ENCODE measurements around the gene ROR1. TPM values are rescaled to one million over a fixed set of nuclear protein-coding genes. Genes with fewer than 3 reads are reported as not detected.

ROR1 gene
- total RNA-seq, 1 experiment from 2014 or later: 56.3 TPM

DNA sequence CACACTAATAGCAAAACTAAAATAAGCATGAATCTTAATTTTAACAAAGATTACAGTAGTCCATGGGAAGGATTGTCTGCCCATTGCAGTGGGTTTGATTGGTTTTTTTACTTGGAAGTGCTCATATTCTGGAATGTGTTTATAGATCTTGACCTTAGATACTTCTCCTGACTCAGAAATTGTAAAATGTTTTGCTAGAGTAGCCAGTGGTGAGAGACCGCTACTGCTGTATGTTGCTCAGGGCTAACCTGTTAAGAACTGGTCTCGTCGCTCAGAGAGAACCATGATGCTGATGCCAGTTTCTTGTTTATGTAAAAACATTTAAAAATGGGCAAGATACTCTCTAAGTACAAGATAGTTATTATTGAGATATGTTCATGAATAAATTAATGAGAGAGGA lies 99.9 kb downstream of the ROR1 start:
- Mint-ChIP-seq H3K27ac (peak overlapping the region; percentile 47; the same call in 1 of the 2 replicates), H3K36me3 (no peaks in the 10 kb centered on the region), H3K9me3 (no peaks in the 10 kb centered on the region), H3K4me1 (peaks cover 85% of the 10 kb centered on the region), H3K4me3 (no peak overlapping the region), H3K27me3 (ENCODE audit: low read depth) (no peaks in the 10 kb centered on the region)
- CTCF ChIA-PET: no interaction called here
- POLR2A ChIA-PET: no interaction called here
- ATAC-seq (no peak), DNase-seq (ENCODE audit: low spot score) (no peak)
- TF ChIP-seq FOXK1 (CRISPR knock-in tag; IDR thresholded peaks at IDR 0.05) (no peak), NR3C1 (CRISPR knock-in tag; conservative IDR thresholded peaks at IDR 0.05; ENCODE audit: low read depth) (no peak), TP53 (CRISPR knock-in tag; IDR thresholded peaks at IDR 0.05) (no peak), NFYB (CRISPR knock-in tag; conservative IDR thresholded peaks at IDR 0.05; ENCODE audit: low read depth) (no peak), FOXP4 (CRISPR knock-in tag; IDR thresholded peaks at IDR 0.05) (no peak), MYBL2 (CRISPR knock-in tag; IDR thresholded peaks at IDR 0.05) (no peak), TCF7 (CRISPR knock-in tag; IDR thresholded peaks at IDR 0.05; ENCODE audit: low read depth) (no peak), KAT7 (CRISPR knock-in tag; IDR thresholded peaks at IDR 0.05; ENCODE audit: borderline replicate concordance) (no peak), ZNF281 (CRISPR knock-in tag; IDR thresholded peaks at IDR 0.05) (no peak), ZNF532 (CRISPR knock-in tag; IDR thresholded peaks at IDR 0.05; ENCODE audit: borderline replicate concordance) (no peak), ZNF396 (CRISPR knock-in tag; IDR thresholded peaks at IDR 0.05; ENCODE audit: borderline replicate concordance) (no peak)
- TF ChIP-seq, protein P1, sequence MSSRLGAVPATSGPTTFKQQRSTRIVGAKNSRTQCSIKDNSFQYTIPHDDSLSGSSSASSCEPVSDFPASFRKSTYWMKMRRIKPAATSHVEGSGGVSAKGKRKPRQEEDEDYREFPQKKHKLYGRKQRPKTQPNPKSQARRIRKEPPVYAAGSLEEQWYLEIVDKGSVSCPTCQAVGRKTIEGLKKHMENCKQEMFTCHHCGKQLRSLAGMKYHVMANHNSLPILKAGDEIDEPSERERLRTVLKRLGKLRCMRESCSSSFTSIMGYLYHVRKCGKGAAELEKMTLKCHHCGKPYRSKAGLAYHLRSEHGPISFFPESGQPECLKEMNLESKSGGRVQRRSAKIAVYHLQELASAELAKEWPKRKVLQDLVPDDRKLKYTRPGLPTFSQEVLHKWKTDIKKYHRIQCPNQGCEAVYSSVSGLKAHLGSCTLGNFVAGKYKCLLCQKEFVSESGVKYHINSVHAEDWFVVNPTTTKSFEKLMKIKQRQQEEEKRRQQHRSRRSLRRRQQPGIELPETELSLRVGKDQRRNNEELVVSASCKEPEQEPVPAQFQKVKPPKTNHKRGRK (CRISPR knock-in tag; IDR thresholded peaks at IDR 0.05; ENCODE audit: borderline replicate concordance): no peak
- TF ChIP-seq, protein P2, sequence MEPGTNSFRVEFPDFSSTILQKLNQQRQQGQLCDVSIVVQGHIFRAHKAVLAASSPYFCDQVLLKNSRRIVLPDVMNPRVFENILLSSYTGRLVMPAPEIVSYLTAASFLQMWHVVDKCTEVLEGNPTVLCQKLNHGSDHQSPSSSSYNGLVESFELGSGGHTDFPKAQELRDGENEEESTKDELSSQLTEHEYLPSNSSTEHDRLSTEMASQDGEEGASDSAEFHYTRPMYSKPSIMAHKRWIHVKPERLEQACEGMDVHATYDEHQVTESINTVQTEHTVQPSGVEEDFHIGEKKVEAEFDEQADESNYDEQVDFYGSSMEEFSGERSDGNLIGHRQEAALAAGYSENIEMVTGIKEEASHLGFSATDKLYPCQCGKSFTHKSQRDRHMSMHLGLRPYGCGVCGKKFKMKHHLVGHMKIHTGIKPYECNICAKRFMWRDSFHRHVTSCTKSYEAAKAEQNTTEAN (CRISPR knock-in tag; IDR thresholded peaks at IDR 0.05): no peak
